Natural killer cell (primary cell): ENCODE data around the gene CDKN2D. TPM values are rescaled to one million over a fixed set of nuclear protein-coding genes. Genes with fewer than 3 reads are reported as not detected.
"Not testable (repeated sequence)": the region's sequence is repeated elsewhere in the genome, so short reads cannot be mapped to it uniquely, and the experiment has no call there.

Source experiments
- ATAC-seq, 3 donors: fragments of 150-1000 bp in 2 of 3; fragments of 200-7000 bp in 1 of 3; cut with Tn5 transposase; 1 replicate in 1 of 3; 2 replicates in 2 of 3; pipeline ENCODE4 v1.10.0; 2021; ENCODE audit warnings: mild to moderate bottlenecking in 2 of 3, moderate library complexity in 2 of 3
- DNase-seq, 2 donors: peaks; one replicate each; pipeline versions ENCODE4 v3.0.0 to v3.0.0-alpha.2; 2013 to 2021; ENCODE audit warnings: mixed read lengths in 1 of 2
- H3K27ac ChIP-seq: one replicate; pipeline ENCODE4 v1.5.1; 2013; ENCODE audit warnings: mild to moderate bottlenecking, low read length
- H3K27me3 ChIP-seq: one replicate; pipeline ENCODE4 v1.6.1; 2013; ENCODE audit warnings: low read length; ENCODE audit not compliant: control insufficient read depth, insufficient read depth
- H3K36me3 ChIP-seq: one replicate; pipeline ENCODE4 v1.6.1; 2013; ENCODE audit warnings: low read length; ENCODE audit not compliant: control insufficient read depth, insufficient read depth
- H3K4me1 ChIP-seq: one replicate; pipeline ENCODE4 v1.6.1; 2013; ENCODE audit warnings: low read length; ENCODE audit not compliant: control insufficient read depth, insufficient read depth
- H3K4me3 ChIP-seq: one replicate; pipeline ENCODE4 v1.5.1; 2013; ENCODE audit warnings: low read length
- H3K9me3 ChIP-seq: one replicate; pipeline ENCODE4 v1.6.1; 2013; ENCODE audit warnings: low read length; ENCODE audit not compliant: control insufficient read depth, insufficient read depth
- H3K27ac Mint-ChIP-seq, 2 donors: one replicate each; pipeline ENCODE4 v1.8.0; 2022; ENCODE audit warnings: mild to moderate bottlenecking in 2 of 2, mixed read lengths in 2 of 2, moderate library complexity in 1 of 2
- H3K27me3 Mint-ChIP-seq, 2 donors: one replicate each; pipeline ENCODE4 v1.8.0; 2022; ENCODE audit warnings: low read depth in 2 of 2, mixed read lengths in 2 of 2
- H3K36me3 Mint-ChIP-seq: one replicate; pipeline ENCODE4 v1.8.0; 2022; ENCODE audit warnings: mixed read lengths
- H3K4me1 Mint-ChIP-seq, 2 donors: one replicate each; pipeline ENCODE4 v1.8.0; 2022; ENCODE audit warnings: mixed read lengths in 2 of 2
- H3K4me3 Mint-ChIP-seq: one replicate; pipeline ENCODE4 v1.8.0; 2022; ENCODE audit warnings: mild to moderate bottlenecking, moderate library complexity, mixed read lengths
- H3K9me3 Mint-ChIP-seq, 2 donors: one replicate each; pipeline ENCODE4 v1.8.0; 2022; ENCODE audit warnings: mixed read lengths in 2 of 2
- CTCF ChIP-seq: fragments of 200-600 bp; IDR thresholded peaks from one replicate; pipeline ENCODE4 v1.8.0; 2022; ENCODE audit warnings: antibody characterized with exemption
- whole genome bisulfite sequencing: methylation state at CpG from one replicate; pipeline ENCODE4 v1.1.7; 2013; ENCODE audit warnings: missing lambda C conversion rate; ENCODE audit not compliant: insufficient coverage; 5-methylcytosine and 5-hydroxymethylcytosine counted together
- intact Hi-C: fragments of 100-400 bp; cut with micrococcal nuclease; formaldehyde crosslinking; loops from one replicate; pipeline ENCODE4 v1.14.2; 2022
- total RNA-seq, 4 donors: library from RNA; stranded (reverse); fragments of 120-200 nt in 1 of 4; gene quantifications; one replicate each; pipeline versions ENCODE4 v1.2.3 to v1.2.4, GENCODE V29; 2013 to 2022

The CDKN2D gene
- total RNA-seq, 3 donors from 2014 or later (not counting 1 experiment from before 2014, with no cell fraction given), result 82.7 to 102 (median 101) TPM

- Histone ChIP-seq H3K9me3 (no peaks in the 10 kb centered on the region), H3K27me3 (no peaks in the 10 kb centered on the region), H3K4me1 (peaks cover under 1% of the 10 kb centered on the region), H3K36me3 (no peaks in the 10 kb centered on the region), H3K4me3 (no peak overlapping the region), H3K27ac (no peak overlapping the region)
- H3K4me1 Mint-ChIP-seq, result peaks cover 3 to 9% of the 10 kb centered on the region in 2 donors
- no peaks in the 10 kb centered on the region for H3K9me3 Mint-ChIP-seq
- DNase-seq (no peak), ATAC-seq (no peak)
- H3K27ac Mint-ChIP-seq, result no peak overlapping the region
- no peak overlapping the region for H3K4me3 Mint-ChIP-seq
- TF ChIP-seq CTCF, result no peak
- intact Hi-C loops, result no loop called here
- H3K27me3 Mint-ChIP-seq, result no peaks in the 10 kb centered on the region
- 86% methylated on average over 9 of the region's 10 CpGs for WGBS
- no peaks in the 10 kb centered on the region for H3K36me3 Mint-ChIP-seq
These were observed 35.0 kb downstream of the CDKN2D start for GRCh38 chr19:10533646-10534386.

- H3K4me1 Mint-ChIP-seq, result peaks cover 0 to 5% of the 10 kb centered on the region in 2 donors
- no peak for TF ChIP-seq CTCF
- H3K27me3 Mint-ChIP-seq, result no peaks in the 10 kb centered on the region
- Histone ChIP-seq H3K36me3 (no peaks in the 10 kb centered on the region), H3K4me1 (no peaks in the 10 kb centered on the region), H3K4me3 (no peak overlapping the region), H3K9me3 (no peaks in the 10 kb centered on the region), H3K27me3 (no peaks in the 10 kb centered on the region), H3K27ac (no peak overlapping the region)
- DNase-seq (no peak), ATAC-seq (no peak)
- no peaks in the 10 kb centered on the region for H3K9me3 Mint-ChIP-seq
- WGBS, result 88% methylated on average over 1 of the region's 1 CpG
- no peak overlapping the region for H3K27ac Mint-ChIP-seq
- H3K4me3 Mint-ChIP-seq, result no peak overlapping the region
- no peaks in the 10 kb centered on the region for H3K36me3 Mint-ChIP-seq
- intact Hi-C loops, result no loop called here
These were observed 36.3 kb downstream of the CDKN2D start for GRCh38 chr19:10532457-10532856.

GRCh38 chr19:10526887-10527286 is 41.9 kb downstream of the CDKN2D start:
- H3K36me3 Mint-ChIP-seq, H3K27me3 ChIP-seq, H3K4me3 Mint-ChIP-seq, H3K27ac Mint-ChIP-seq, H3K9me3 Mint-ChIP-seq, ATAC-seq, H3K27me3 Mint-ChIP-seq, DNase-seq, H3K27ac ChIP-seq, H3K4me3 ChIP-seq, H3K9me3 ChIP-seq, intact Hi-C loops, H3K36me3 ChIP-seq: not testable (repeated sequence)
- WGBS, result 93% methylated on average over 8 of the region's 8 CpGs
- peaks cover 13% of the 10 kb centered on the region in 2 donors for H3K4me1 Mint-ChIP-seq
- peaks cover 28% of the 10 kb centered on the region for H3K4me1 ChIP-seq

GRCh38 chr19:10525636-10526035 is 43.1 kb downstream of the CDKN2D start:
- no peak overlapping the region for H3K27ac ChIP-seq
- peaks cover 40% of the 10 kb centered on the region for H3K4me1 ChIP-seq
- ATAC-seq, result no peak
- 91% methylated on average over 6 of the region's 7 CpGs for WGBS
- H3K4me3 ChIP-seq, result no peak overlapping the region
- H3K36me3 ChIP-seq, result no peaks in the 10 kb centered on the region
- intact Hi-C loops, result no loop called here
- H3K9me3 ChIP-seq, result no peaks in the 10 kb centered on the region
- DNase-seq, result no peak
- H3K27me3 Mint-ChIP-seq, result no peaks in the 10 kb centered on the region
- no peaks in the 10 kb centered on the region for H3K9me3 Mint-ChIP-seq
- H3K36me3 Mint-ChIP-seq, result no peaks in the 10 kb centered on the region
- peak overlapping the region; percentile 28 for H3K4me3 Mint-ChIP-seq
- peaks cover 17 to 21% of the 10 kb centered on the region in 2 donors for H3K4me1 Mint-ChIP-seq
- TF ChIP-seq CTCF, result no peak
- peak overlapping the region in 1 of 2 donors; percentile 49 for H3K27ac Mint-ChIP-seq
- H3K27me3 ChIP-seq, result no peaks in the 10 kb centered on the region
